H54 (cell line): ENCODE measurements around the gene SCAANT1.

Experiments used
- DNase-seq: peaks from one replicate; pipeline ENCODE4 v3.0.0; 2011; ENCODE audit warnings: low spot score, mixed read lengths; ENCODE audit not compliant: insufficient read length
- FAIRE-seq: peaks from 3 replicates; lab custom pipeline; 2011; peaks lifted over from hg19 to GRCh38; lab: Jason Lieb, UNC
- POLR2A ChIP-seq: IDR thresholded peaks from 2 replicates; pipeline ENCODE4 v1.6.1; 2011; ENCODE audit warnings: low read depth, mild to moderate bottlenecking, low read length

Gene SCAANT1

GRCh38 chr3:63945558-63946096 lies 33.4 kb upstream of the SCAANT1 start:
- no peak for TF ChIP-seq POLR2A
- FAIRE-seq (no peak), DNase-seq (no peak)

GRCh38 chr3:63943678-63944077 lies 31.5 kb upstream of the SCAANT1 start:
- no peak for TF ChIP-seq POLR2A
- FAIRE-seq = no peak

GRCh38 chr3:63942528-63942927 lies 30.3 kb upstream of the SCAANT1 start:
- FAIRE-seq (no peak), DNase-seq (no peak)
- TF ChIP-seq POLR2A = no peak

More at GRCh38 chr3:63943678-63944077, 31.5 kb upstream of the SCAANT1 start:
- no peak for DNase-seq

- FAIRE-seq (no peak), DNase-seq (no peak)
- no peak for TF ChIP-seq POLR2A
These were observed 28.2 kb upstream of the SCAANT1 start for GRCh38 chr3:63940389-63940757.

GRCh38 chr3:63937661-63938651 lies 25.8 kb upstream of the SCAANT1 start:
- TF ChIP-seq POLR2A = no peak
- DNase-seq = no peak
- no peak for FAIRE-seq

GRCh38 chr3:63936925-63937324 lies 24.7 kb upstream of the SCAANT1 start:
- FAIRE-seq (no peak), DNase-seq (no peak)
- no peak for TF ChIP-seq POLR2A

GRCh38 chr3:63934041-63934866 lies 22.1 kb upstream of the SCAANT1 start:
- DNase-seq = no peak
- FAIRE-seq = no peak
- no peak for TF ChIP-seq POLR2A

GRCh38 chr3:63933459-63933858 lies 21.3 kb upstream of the SCAANT1 start:
- TF ChIP-seq POLR2A = no peak
- DNase-seq = no peak
- no peak for FAIRE-seq

- DNase-seq (no peak), FAIRE-seq (no peak)
- no peak for TF ChIP-seq POLR2A
These were observed 20.5 kb upstream of the SCAANT1 start for GRCh38 chr3:63932509-63933212.

GRCh38 chr3:63931290-63931689 lies 19.1 kb upstream of the SCAANT1 start:
- no peak for TF ChIP-seq POLR2A
- DNase-seq (no peak), FAIRE-seq (no peak)

GRCh38 chr3:63927422-63928280 lies 15.5 kb upstream of the SCAANT1 start:
- FAIRE-seq (no peak), DNase-seq (no peak)
- TF ChIP-seq POLR2A = no peak

GRCh38 chr3:63926309-63926708 lies 14.1 kb upstream of the SCAANT1 start:
- no peak for FAIRE-seq
- no peak for TF ChIP-seq POLR2A
- DNase-seq = no peak
